ENCODE measurements around the gene UBE3C. TPM values are rescaled to one million over a fixed set of nuclear protein-coding genes. Genes with fewer than 3 reads are reported as not detected.
A peak's percentile ranks its signal among the peaks of the same experiment; 100 is the strongest.

Gene UBE3C
- total and polyA plus RNA-seq, 9 of the 15 experiments (the other 6 are each of a cell fraction or from before 2014, with no cell fraction given): 9.6 to 91.7 (median 75.4) TPM

DNA sequence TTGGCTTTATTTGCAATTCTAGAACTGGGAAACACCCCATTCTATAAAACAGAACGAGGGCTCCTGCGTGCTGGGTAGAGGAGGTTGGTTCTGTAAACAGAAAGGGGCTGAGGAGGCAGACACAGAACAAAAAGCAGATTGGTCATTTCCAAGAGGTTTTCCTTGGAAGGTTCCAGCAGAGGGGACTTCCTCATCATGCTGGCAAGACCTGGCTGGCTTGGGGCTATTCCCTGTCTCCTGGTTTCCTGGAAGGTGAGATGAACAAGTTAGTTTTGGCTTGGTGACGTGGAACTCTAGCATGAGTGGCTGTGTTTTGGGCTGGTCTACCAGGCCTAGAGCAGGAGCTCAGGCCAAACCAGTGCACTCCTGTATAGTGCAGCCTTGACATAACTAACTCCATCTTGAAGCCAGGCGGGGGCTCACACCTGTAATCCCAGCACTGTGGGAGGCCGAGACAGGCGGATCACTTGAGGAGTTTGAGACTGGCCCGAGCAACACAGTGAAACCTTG is 172.0 kb downstream of the UBE3C start (continued):
- TF ChIP-seq, protein P1, sequence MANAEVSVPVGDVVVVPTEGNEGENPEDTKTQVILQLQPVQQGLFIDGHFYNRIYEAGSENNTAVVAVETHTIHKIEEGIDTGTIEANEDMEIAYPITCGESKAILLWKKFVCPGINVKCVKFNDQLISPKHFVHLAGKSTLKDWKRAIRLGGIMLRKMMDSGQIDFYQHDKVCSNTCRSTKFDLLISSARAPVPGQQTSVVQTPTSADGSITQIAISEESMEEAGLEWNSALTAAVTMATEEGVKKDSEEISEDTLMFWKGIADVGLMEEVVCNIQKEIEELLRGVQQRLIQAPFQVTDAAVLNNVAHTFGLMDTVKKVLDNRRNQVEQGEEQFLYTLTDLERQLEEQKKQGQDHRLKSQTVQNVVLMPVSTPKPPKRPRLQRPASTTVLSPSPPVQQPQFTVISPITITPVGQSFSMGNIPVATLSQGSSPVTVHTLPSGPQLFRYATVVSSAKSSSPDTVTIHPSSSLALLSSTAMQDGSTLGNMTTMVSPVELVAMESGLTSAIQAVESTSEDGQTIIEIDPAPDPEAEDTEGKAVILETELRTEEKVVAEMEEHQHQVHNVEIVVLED (CRISPR knock-in tag; IDR thresholded peaks at IDR 0.05): no peak
- TF ChIP-seq DDX20 (tag; IDR thresholded peaks at IDR 0.05; ENCODE audit: low read depth) (peak; percentile 73; the same call in 1 of the 2 replicates), RAD51 (IDR thresholded peaks at IDR 0.05; ENCODE audit: borderline replicate concordance, low read depth) (no peak), CEBPB (tag; IDR thresholded peaks at IDR 0.05) (no peak), ZNF184 (CRISPR knock-in tag; IDR thresholded peaks at IDR 0.05) (no peak), BACH1 (tag; IDR thresholded peaks at IDR 0.05) (0 out of 2 replicates have a peak, but pooled peaks have one; percentile 22), ZNF146 (CRISPR knock-in tag; IDR thresholded peaks at IDR 0.05; ENCODE audit: unreplicated experiment) (no peak), ZNF217 (CRISPR knock-in tag; IDR thresholded peaks at IDR 0.05) (no peak)

DNA sequence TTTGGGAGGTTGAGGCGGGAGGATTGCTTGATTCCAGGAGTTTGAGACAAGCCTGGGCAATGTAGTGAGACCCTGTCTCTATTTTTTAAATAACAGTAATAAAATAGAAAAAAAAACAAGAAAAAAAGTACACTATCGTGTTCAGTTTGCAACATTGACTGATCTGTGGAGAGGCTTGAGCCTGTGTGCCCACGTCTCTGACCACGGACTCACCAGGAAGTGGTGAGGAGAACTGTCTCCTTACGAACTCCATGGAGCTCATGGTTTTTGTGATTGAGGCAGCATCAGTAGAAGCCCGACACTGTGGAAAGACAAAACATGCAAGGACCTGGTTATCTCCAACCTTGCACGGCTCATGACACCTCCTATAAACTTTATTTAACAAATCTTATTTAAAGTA is 174.2 kb downstream of the UBE3C start:
- Histone ChIP-seq H3K9me3 (replicated peaks; ENCODE audit: control insufficient read depth, insufficient read depth, low read depth, low read length) (no peaks in the 10 kb centered on the region), H3K79me2 (ENCODE audit: control insufficient read depth, insufficient read depth, low read length) (no peaks in the 10 kb centered on the region)
- intact Hi-C loops (cut with micrococcal nuclease): no loop called here

More for the DNA sequence above, 174.2 kb downstream of the UBE3C start:
- DNase-seq (ENCODE audit: extremely low read depth in 1 of 4, low spot score in 3 of 4) (no peak), ATAC-seq (no peak), FAIRE-seq (no peak)
- 0 out of 2 replicates have a peak, but pooled peaks have one; percentile 44 for TF ChIP-seq ZNF121 (CRISPR knock-in tag; conservative IDR thresholded peaks at IDR 0.05)
- TF ChIP-seq, protein P2, sequence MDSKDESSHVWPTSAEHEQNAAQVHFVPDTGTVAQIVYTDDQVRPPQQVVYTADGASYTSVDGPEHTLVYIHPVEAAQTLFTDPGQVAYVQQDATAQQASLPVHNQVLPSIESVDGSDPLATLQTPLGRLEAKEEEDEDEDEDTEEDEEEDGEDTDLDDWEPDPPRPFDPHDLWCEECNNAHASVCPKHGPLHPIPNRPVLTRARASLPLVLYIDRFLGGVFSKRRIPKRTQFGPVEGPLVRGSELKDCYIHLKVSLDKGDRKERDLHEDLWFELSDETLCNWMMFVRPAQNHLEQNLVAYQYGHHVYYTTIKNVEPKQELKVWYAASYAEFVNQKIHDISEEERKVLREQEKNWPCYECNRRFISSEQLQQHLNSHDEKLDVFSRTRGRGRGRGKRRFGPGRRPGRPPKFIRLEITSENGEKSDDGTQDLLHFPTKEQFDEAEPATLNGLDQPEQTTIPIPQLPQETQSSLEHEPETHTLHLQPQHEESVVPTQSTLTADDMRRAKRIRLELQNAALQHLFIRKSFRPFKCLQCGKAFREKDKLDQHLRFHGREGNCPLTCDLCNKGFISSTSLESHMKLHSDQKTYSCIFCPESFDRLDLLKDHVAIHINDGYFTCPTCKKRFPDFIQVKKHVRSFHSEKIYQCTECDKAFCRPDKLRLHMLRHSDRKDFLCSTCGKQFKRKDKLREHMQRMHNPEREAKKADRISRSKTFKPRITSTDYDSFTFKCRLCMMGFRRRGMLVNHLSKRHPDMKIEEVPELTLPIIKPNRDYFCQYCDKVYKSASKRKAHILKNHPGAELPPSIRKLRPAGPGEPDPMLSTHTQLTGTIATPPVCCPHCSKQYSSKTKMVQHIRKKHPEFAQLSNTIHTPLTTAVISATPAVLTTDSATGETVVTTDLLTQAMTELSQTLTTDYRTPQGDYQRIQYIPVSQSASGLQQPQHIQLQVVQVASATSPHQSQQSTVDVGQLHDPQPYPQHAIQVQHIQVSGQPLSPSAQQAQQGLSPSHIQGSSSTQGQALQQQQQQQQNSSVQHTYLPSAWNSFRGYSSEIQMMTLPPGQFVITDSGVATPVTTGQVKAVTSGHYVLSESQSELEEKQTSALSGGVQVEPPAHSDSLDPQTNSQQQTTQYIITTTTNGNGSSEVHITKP (IDR thresholded peaks at IDR 0.05; ENCODE audit: partially characterized antibody): no peak
- Histone ChIP-seq H3K4me2 (ENCODE audit: insufficient read depth, low read length) (no peak overlapping the region), H3K4me3 (no peak overlapping the region), H3K36me3 (ENCODE audit: control insufficient read depth, insufficient read depth, low read length) (no peaks in the 10 kb centered on the region), H3K9me1 (ENCODE audit: control insufficient read depth, insufficient read depth, low read length) (no peaks in the 10 kb centered on the region), H3K27ac (ENCODE audit: extremely low read depth, low read depth, low read length) (no peak overlapping the region), H3K9ac (ENCODE audit: insufficient read depth in 1 of 2, low read depth in 2 of 2, low read length in 2 of 2) (no peak overlapping the region), H2AFZ (ENCODE audit: low read depth, low read length) (peak overlapping the region; percentile 64), H4K20me1 (replicated peaks; ENCODE audit: control insufficient read depth, insufficient read depth, low read length) (no peaks in the 10 kb centered on the region), H3K4me1 (replicated peaks in 1 of 2; ENCODE audit: control insufficient read depth in 2 of 2, insufficient read depth in 2 of 2, low read length in 2 of 2) (peaks cover 2 to 13% of the 10 kb centered on the region in 2 experiments; a peak in 2 of 5 replicates), H3K27me3 (ENCODE audit: control insufficient read depth in 2 of 2, insufficient read depth in 2 of 2, low read length in 2 of 2) (no peaks in the 10 kb centered on the region; a peak in 1 of 5 replicates)
- no TSS peak for BruUV-seq (replicated peaks)
- in situ Hi-C loops (cut with MboI): no loop called here
- ChIA-PET POLR2A (interaction anchor here (0.5 kb wide), 1 partner anchor 9 kb away, joined by 3 read pairs; no protein-coding TSS in a partner anchor), CTCF (ENCODE audit: low intra/inter-chr PET ratio) (no interaction called here)
- WGBS (ENCODE audit: insufficient coverage, low coverage, missing lambda C conversion rate): 34% methylated on average over 7 of the region's 7 CpGs

Measured in K562 (cell line).